Measurements from ENCODE around the gene MSRB1. TPM values are rescaled to one million over a fixed set of nuclear protein-coding genes. Genes with fewer than 3 reads are reported as not detected.
A peak's percentile ranks its signal among the peaks of the same experiment; 100 is the strongest.

MSRB1 gene
- total and polyA plus RNA-seq, 2 donors (not counting 1 experiment from before 2014, with no cell fraction given), result 8.5 to 17.5 TPM

- Histone ChIP-seq H3K27ac (ENCODE audit: low read length in 2 of 2) (peak overlapping the region in 1 of 2 donors; percentile 27), H3K4me3 (ENCODE audit: control extremely low read depth in 1 of 5, extremely low read depth in 1 of 5, insufficient read depth in 1 of 5, low read depth in 2 of 5, low read length in 4 of 5) (peak overlapping the region in 4 of 5 experiments; percentile 43 to 65 (median 58)), H3K4me2 (replicated peaks; ENCODE audit: low read depth, low read length, poor library complexity, severe bottlenecking) (peak overlapping the region; percentile 96), H3K79me2 (ENCODE audit: control insufficient read depth, insufficient read depth, low read length) (no peaks in the 10 kb centered on the region), H4K20me1 (ENCODE audit: control insufficient read depth, insufficient read depth, low read length, poor library complexity, severe bottlenecking) (no peaks in the 10 kb centered on the region), H3K9me3 (ENCODE audit: control extremely low read depth in 1 of 3, control insufficient read depth in 2 of 3, insufficient read depth in 1 of 3, low read length in 2 of 3) (peaks cover 0 to 4% (median 0%) of the 10 kb centered on the region in 3 donors), H3K4me1 (ENCODE audit: control insufficient read depth in 2 of 2, insufficient read depth in 2 of 2, low read length in 2 of 2) (peaks cover 4 to 10% of the 10 kb centered on the region in 2 donors), H3K36me3 (replicated peaks in 1 of 2; ENCODE audit: control extremely low read depth in 1 of 2, control insufficient read depth in 1 of 2, extremely low read depth in 1 of 2, insufficient read depth in 2 of 2, low read length in 1 of 2) (no peaks in the 10 kb centered on the region), H3K27me3 (replicated peaks in 1 of 4; ENCODE audit: control extremely low read depth in 1 of 4, control insufficient read depth in 3 of 4, insufficient read depth in 4 of 4, low read length in 3 of 4) (peaks cover 0 to 12% (median 4%) of the 10 kb centered on the region in 4 experiments), H2AFZ (ENCODE audit: insufficient read depth, low read depth, low read length, poor library complexity, severe bottlenecking) (peak overlapping the region; percentile 91), H3K9ac (ENCODE audit: low read length) (peak overlapping the region; percentile 58)
- intact Hi-C loops (cut with micrococcal nuclease), result loop anchor here (1.0 to 5.0 kb wide), 3 partner anchors 13 to 157 kb away; partner anchors contain the start of genes EME2, MRPS34, NDUFB10 and NME3
- ATAC-seq (ENCODE audit: low read depth), result peak; percentile 3
- ChIA-PET CTCF (interaction anchor here (0.5 to 2.3 kb wide), 11 partner anchors 13 to 391 kb away, joined by 3 to 14 read pairs (median 4); partner anchors contain the start of genes MSRB1, NUBP2 and SPSB3), POLR2A (interaction anchor here (0.6 to 1.6 kb wide), 4 partner anchors 14 to 226 kb away, joined by 3 to 8 read pairs (median 4); partner anchors contain the start of genes EME2, MRPS34, MSRB1 and TRAF7)
- H3K4me1 Mint-ChIP-seq, result peaks cover 4% of the 10 kb centered on the region
- no peaks in the 10 kb centered on the region for H3K9me3 Mint-ChIP-seq (ENCODE audit: insufficient read depth)
- TF ChIP-seq EZH2 (IDR thresholded peaks at IDR 0.05; ENCODE audit: borderline replicate concordance, insufficient read depth, low read depth, low read length, poor library complexity, severe bottlenecking) (no peak), CTCF (IDR thresholded peaks at IDR 0.05) (no peak)
- WGBS (ENCODE audit: insufficient coverage), result 12% methylated on average over 7 of the region's 11 CpGs
- H3K4me3 Mint-ChIP-seq, result peak overlapping the region; percentile 78
- H3K27me3 Mint-ChIP-seq, result peaks cover 7% of the 10 kb centered on the region
- DNase-seq, result no peak
- peak overlapping the region; percentile 66 for H3K27ac Mint-ChIP-seq
Observed at GRCh38 chr16:1929105-1929504, 13.9 kb downstream of the MSRB1 start.

- Histone ChIP-seq H3K9ac (ENCODE audit: low read length) (no peak overlapping the region), H3K36me3 (replicated peaks in 1 of 2; ENCODE audit: control extremely low read depth in 1 of 2, control insufficient read depth in 1 of 2, extremely low read depth in 1 of 2, insufficient read depth in 2 of 2, low read length in 1 of 2) (no peaks in the 10 kb centered on the region), H3K27ac (ENCODE audit: low read length in 2 of 2) (no peak overlapping the region), H2AFZ (ENCODE audit: insufficient read depth, low read depth, low read length, poor library complexity, severe bottlenecking) (no peak overlapping the region), H3K27me3 (replicated peaks in 1 of 4; ENCODE audit: control extremely low read depth in 1 of 4, control insufficient read depth in 3 of 4, insufficient read depth in 4 of 4, low read length in 3 of 4) (peaks cover 0 to 33% (median 14%) of the 10 kb centered on the region in 4 experiments), H3K79me2 (ENCODE audit: control insufficient read depth, insufficient read depth, low read length) (no peaks in the 10 kb centered on the region), H3K4me3 (ENCODE audit: control extremely low read depth in 1 of 5, extremely low read depth in 1 of 5, insufficient read depth in 1 of 5, low read depth in 2 of 5, low read length in 4 of 5) (no peak overlapping the region), H3K9me3 (ENCODE audit: control extremely low read depth in 1 of 3, control insufficient read depth in 2 of 3, insufficient read depth in 1 of 3, low read length in 2 of 3) (peaks cover 0 to 10% (median 0%) of the 10 kb centered on the region in 3 donors), H4K20me1 (ENCODE audit: control insufficient read depth, insufficient read depth, low read length, poor library complexity, severe bottlenecking) (no peaks in the 10 kb centered on the region), H3K4me1 (ENCODE audit: control insufficient read depth in 2 of 2, insufficient read depth in 2 of 2, low read length in 2 of 2) (peaks cover 9 to 14% of the 10 kb centered on the region in 2 donors), H3K4me2 (replicated peaks; ENCODE audit: low read depth, low read length, poor library complexity, severe bottlenecking) (no peak overlapping the region)
- no peak for DNase-seq
- peaks cover 4% of the 10 kb centered on the region for H3K4me1 Mint-ChIP-seq
- 68% methylated on average over 8 of the region's 11 CpGs for WGBS (ENCODE audit: insufficient coverage)
- TF ChIP-seq CTCF (IDR thresholded peaks at IDR 0.05) (no peak), EZH2 (IDR thresholded peaks at IDR 0.05; ENCODE audit: borderline replicate concordance, insufficient read depth, low read depth, low read length, poor library complexity, severe bottlenecking) (no peak)
- no peak overlapping the region for H3K4me3 Mint-ChIP-seq
- intact Hi-C loops (cut with micrococcal nuclease), result loop anchor here (5.0 kb wide), 1 partner anchor 154 kb away; the partner anchor contains the start of genes EME2, MRPS34 and NME3
- no peak for ATAC-seq (ENCODE audit: low read depth)
- CTCF ChIA-PET, result no interaction called here
- H3K27ac Mint-ChIP-seq, result no peak overlapping the region
- POLR2A ChIA-PET, result no interaction called here
- H3K27me3 Mint-ChIP-seq, result peaks cover 22% of the 10 kb centered on the region
- H3K9me3 Mint-ChIP-seq (ENCODE audit: insufficient read depth), result no peaks in the 10 kb centered on the region
Observed at GRCh38 chr16:1926271-1926670, 16.7 kb downstream of the MSRB1 start.
